A549 (cell line): Measurements from ENCODE around the gene FAM89B.

ENCODE experiments used
- HES2 ChIP-seq: fragments of >200 bp; sonication (Bioruptor Twin); formaldehyde crosslinking; IDR thresholded peaks from 2 replicates; pipeline ENCODE4 v1.6.1; 2016
- POLR2A ChIP-seq: IDR thresholded peaks from 2 replicates; pipeline ENCODE4 v1.6.1; 2012; ENCODE audit warnings: mild to moderate bottlenecking, low read length
- SMC3 ChIP-seq: fragments of >200 bp; sonication (Bioruptor Twin); formaldehyde crosslinking; IDR thresholded peaks from 3 replicates; pipeline ENCODE4 v1.6.1; 2018; ENCODE audit warnings: inconsistent platforms
- TF ChIP-seq, protein P1 (sequence below): fragments of >200 bp; sonication (Bioruptor Twin); formaldehyde crosslinking; IDR thresholded peaks from 3 replicates; pipeline ENCODE4 v1.5.1; 2016
- TF ChIP-seq, protein P2 (sequence below): fragments of >200 bp; sonication (Bioruptor Twin); formaldehyde crosslinking; IDR thresholded peaks from 3 replicates; pipeline ENCODE4 v1.6.1; 2016

GRCh38 chr11:65575568-65576231 lies 3.4 kb downstream of the FAM89B start, which contains the start of gene EHBP1L1:
- TF ChIP-seq SMC3 = no peak
- TF ChIP-seq, protein P1, sequence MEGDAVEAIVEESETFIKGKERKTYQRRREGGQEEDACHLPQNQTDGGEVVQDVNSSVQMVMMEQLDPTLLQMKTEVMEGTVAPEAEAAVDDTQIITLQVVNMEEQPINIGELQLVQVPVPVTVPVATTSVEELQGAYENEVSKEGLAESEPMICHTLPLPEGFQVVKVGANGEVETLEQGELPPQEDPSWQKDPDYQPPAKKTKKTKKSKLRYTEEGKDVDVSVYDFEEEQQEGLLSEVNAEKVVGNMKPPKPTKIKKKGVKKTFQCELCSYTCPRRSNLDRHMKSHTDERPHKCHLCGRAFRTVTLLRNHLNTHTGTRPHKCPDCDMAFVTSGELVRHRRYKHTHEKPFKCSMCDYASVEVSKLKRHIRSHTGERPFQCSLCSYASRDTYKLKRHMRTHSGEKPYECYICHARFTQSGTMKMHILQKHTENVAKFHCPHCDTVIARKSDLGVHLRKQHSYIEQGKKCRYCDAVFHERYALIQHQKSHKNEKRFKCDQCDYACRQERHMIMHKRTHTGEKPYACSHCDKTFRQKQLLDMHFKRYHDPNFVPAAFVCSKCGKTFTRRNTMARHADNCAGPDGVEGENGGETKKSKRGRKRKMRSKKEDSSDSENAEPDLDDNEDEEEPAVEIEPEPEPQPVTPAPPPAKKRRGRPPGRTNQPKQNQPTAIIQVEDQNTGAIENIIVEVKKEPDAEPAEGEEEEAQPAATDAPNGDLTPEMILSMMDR = no peak
- no peak; the same call in 1 of the 2 replicates for TF ChIP-seq POLR2A
- no peak for TF ChIP-seq HES2
- TF ChIP-seq, protein P2, sequence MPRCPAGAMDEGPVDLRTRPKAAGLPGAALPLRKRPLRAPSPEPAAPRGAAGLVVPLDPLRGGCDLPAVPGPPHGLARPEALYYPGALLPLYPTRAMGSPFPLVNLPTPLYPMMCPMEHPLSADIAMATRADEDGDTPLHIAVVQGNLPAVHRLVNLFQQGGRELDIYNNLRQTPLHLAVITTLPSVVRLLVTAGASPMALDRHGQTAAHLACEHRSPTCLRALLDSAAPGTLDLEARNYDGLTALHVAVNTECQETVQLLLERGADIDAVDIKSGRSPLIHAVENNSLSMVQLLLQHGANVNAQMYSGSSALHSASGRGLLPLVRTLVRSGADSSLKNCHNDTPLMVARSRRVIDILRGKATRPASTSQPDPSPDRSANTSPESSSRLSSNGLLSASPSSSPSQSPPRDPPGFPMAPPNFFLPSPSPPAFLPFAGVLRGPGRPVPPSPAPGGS = 0 out of 3 replicates have a peak, but pooled peaks have one; percentile 50
